Tibial nerve (tissue), 4 donors: Measurements from ENCODE around the gene ITGAE. TPM values are rescaled to one million over a fixed set of nuclear protein-coding genes. Genes with fewer than 3 reads are reported as not detected.

ENCODE experiments used
- DNase-seq, 2 donors: peaks; one replicate each; pipeline ENCODE4 v3.0.0-alpha.2; 2019; ENCODE audit warnings: low spot score in 2 of 2
- H3K27ac ChIP-seq, 4 donors: fragments of 200-600 bp; sonication (generic) in 3 of 4; one replicate each; pipeline ENCODE4 v1.5.1; 2017 to 2019; ENCODE audit warnings: mild to moderate bottlenecking in 1 of 4
- H3K27me3 ChIP-seq, 2 donors: fragments of 200-600 bp; sonication (generic) in 1 of 2; one replicate each; pipeline versions ENCODE4 v1.5.1 to v1.6.0; 2017 to 2019
- H3K36me3 ChIP-seq, 3 donors: fragments of 200-600 bp; sonication (generic); one replicate each; pipeline ENCODE4 v1.5.1; 2018 to 2019
- H3K4me1 ChIP-seq, 4 donors: fragments of 200-600 bp; sonication (generic) in 3 of 4; one replicate each; pipeline ENCODE4 v1.5.1; 2017 to 2019
- H3K4me3 ChIP-seq, 4 donors: fragments of 200-600 bp; sonication (generic) in 3 of 4; one replicate each; pipeline ENCODE4 v1.5.1; 2017 to 2019; ENCODE audit warnings: mild to moderate bottlenecking in 1 of 4, moderate library complexity in 1 of 4
- H3K9me3 ChIP-seq, 4 donors: fragments of 200-600 bp; sonication (generic) in 3 of 4; one replicate each; pipeline ENCODE4 v1.5.1; 2017 to 2019
- CTCF ChIP-seq, 5 experiments: fragments of 200-600 bp in 3 of 5; fragments of 450-650 bp in 2 of 5; sonication (generic) in 3 of 5; IDR thresholded peaks; one replicate each; pipeline ENCODE4 v1.5.1; 2016 to 2019; ENCODE audit warnings: antibody characterized with exemption in 5 of 5, mild to moderate bottlenecking in 3 of 5, moderate library complexity in 2 of 5
- EP300 ChIP-seq, 2 donors: sonication (generic); formaldehyde crosslinking; IDR thresholded peaks; one replicate each; pipeline ENCODE4 v1.6.1; 2017; ENCODE audit warnings: antibody characterized with exemption in 2 of 2, mild to moderate bottlenecking in 1 of 2
- POLR2A ChIP-seq, 2 donors: fragments of 450-650 bp; IDR thresholded peaks; one replicate each; pipeline ENCODE4 v1.6.1; 2017; ENCODE audit warnings: antibody characterized with exemption in 2 of 2, mild to moderate bottlenecking in 2 of 2, moderate library complexity in 2 of 2
- WGBS, 2 donors: methylation state at CpG; one replicate each; pipeline ENCODE4 v1.1.5; 2018; 5-methylcytosine and 5-hydroxymethylcytosine counted together
- total RNA-seq, 4 donors: library from RNA; depleted of rRNA; stranded (reverse); fragments of >200 nt; gene quantifications; one replicate each; pipeline ENCODE4 v1.1.0, GENCODE V29; 2016

The ITGAE gene
- 10 to 100 TPM; 11.1 to 17.5 (median 13.4) TPM for total RNA-seq

DNA sequence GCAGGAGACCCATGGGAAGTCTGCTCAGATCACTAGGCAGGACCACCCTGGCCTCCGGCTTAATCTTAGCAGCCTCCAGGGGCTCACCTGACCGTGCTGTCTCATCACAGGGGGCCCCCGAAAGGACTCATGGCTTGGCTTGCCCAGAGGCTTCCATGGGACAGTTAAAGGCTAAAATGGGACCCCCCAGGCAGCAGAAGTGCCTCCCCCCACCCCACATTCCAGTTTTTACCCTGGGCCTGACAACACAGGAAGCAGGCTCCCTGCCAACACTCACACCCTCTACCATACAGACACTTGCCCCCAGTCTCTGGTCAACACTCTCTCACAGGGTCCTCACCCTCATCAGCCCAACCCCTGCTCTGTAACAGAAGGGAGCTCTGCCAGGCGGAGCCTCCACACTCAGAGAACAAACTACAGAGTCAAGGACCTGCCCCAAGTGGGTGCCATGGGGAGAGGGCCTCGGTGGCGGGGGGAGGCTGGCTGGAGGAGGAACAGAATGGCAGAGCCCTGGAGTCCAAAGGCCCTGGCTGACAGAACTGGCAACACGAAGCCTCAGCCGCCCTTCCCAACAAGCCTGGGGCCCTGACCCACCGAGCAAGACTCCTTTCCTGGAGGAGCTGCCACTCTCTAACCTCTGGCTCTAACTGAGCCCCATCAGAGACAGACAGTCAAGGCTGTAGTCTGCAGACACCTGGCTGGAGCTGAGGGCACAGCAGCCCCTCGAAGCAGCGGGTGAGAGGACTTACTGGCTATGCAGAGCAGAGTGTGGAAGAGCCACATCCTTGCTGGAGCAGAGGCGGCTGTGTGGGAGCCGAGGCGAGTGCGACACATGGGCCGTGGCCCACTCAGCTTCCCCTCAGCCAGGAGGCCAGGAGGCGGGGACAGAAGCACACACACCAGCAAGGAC lies at the start of gene ITGAE:
ITGAE (minus strand) TSS at position 827 of the 910 bp plus-strand sequence; CDS start at position 783, 44 bp downstream.
- H3K27me3 ChIP-seq, result no peaks in the 10 kb centered on the region
- H3K4me3 ChIP-seq, result no peak within 1 kb of the TSS
- H3K9me3 ChIP-seq, result no peaks in the 10 kb centered on the region
- TF ChIP-seq EP300 (IDR thresholded peaks at IDR 0.05) (no peak), POLR2A (IDR thresholded peaks at IDR 0.05) (no peak), CTCF (IDR thresholded peaks at IDR 0.05) (no peak)
- WGBS, 2 donors, result 64% methylated on average over 17 of the region's 17 CpGs
- H3K4me1 ChIP-seq, result no peaks in the 10 kb centered on the region
- no peak within 1 kb of the TSS for H3K27ac ChIP-seq
- H3K36me3 ChIP-seq, result peaks cover 0 to 11% (median 0%) of the 10 kb centered on the region in 3 donors
- DNase-seq, result no peak

DNA sequence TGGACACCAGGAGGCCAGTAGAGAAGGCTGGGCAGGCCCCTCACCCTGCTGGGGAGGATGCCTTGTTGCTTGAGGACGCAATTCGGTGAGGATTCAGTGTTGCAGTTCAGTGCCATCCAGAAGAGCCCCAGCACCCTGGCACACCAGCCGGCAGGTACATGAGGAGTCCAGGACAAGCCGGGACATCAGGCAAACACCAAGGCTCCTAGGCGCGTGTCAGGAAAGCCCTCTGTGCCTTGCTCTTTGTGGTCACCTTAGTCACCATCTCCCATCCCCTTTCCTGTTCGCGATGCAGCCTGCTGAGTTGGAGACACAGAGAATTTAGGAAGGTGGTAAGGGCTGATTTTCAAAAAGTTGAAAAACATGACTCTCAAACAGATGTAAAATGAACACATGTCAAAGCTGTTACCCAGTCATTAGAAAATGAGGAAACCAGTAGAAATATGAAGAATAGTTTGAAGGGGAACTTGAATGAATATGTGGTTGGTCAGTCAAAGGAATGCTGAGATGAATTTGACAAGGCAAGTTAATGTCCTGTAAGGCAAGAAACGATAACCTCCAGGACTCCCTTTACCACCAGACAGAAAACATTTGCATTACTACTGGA lies 47.3 kb upstream of the ITGAE start:
- TF ChIP-seq POLR2A (IDR thresholded peaks at IDR 0.05) (no peak), EP300 (IDR thresholded peaks at IDR 0.05) (no peak), CTCF (IDR thresholded peaks at IDR 0.05) (no peak)
- no peak overlapping the region for H3K27ac ChIP-seq
- 75 to 88% methylated on average over 8 to 9 of the region's 9 CpGs for WGBS, 2 donors

GRCh38 chr17:3847165-3847670 lies 46.2 kb upstream of the ITGAE start:
- no peaks in the 10 kb centered on the region for H3K9me3 ChIP-seq
- H3K27ac ChIP-seq, result no peak overlapping the region
- 91 to 93% methylated on average over 9 of the region's 9 CpGs for WGBS, 2 donors
- H3K27me3 ChIP-seq, result peaks cover 0 to 4% of the 10 kb centered on the region in 2 donors
- peaks cover 0 to 26% (median 9%) of the 10 kb centered on the region in 4 donors for H3K4me1 ChIP-seq
- H3K36me3 ChIP-seq, result peaks cover 0 to 19% (median 4%) of the 10 kb centered on the region in 3 donors
- no peak overlapping the region for H3K4me3 ChIP-seq
- DNase-seq, result no peak
- TF ChIP-seq EP300 (IDR thresholded peaks at IDR 0.05), result no peak
- TF ChIP-seq CTCF (IDR thresholded peaks at IDR 0.05), result no peak
- TF ChIP-seq POLR2A (IDR thresholded peaks at IDR 0.05), result no peak

More for the DNA sequence above, 47.3 kb upstream of the ITGAE start:
- DNase-seq, result no peak
- peaks cover 0 to 4% of the 10 kb centered on the region in 2 donors for H3K27me3 ChIP-seq
- no peak overlapping the region for H3K4me3 ChIP-seq
- H3K9me3 ChIP-seq, result no peaks in the 10 kb centered on the region
- peaks cover 0 to 8% (median 0%) of the 10 kb centered on the region in 3 donors for H3K36me3 ChIP-seq
- peaks cover 0 to 26% (median 9%) of the 10 kb centered on the region in 4 donors for H3K4me1 ChIP-seq

- Histone ChIP-seq H3K4me3 (peak overlapping the region in 3 of 4 donors; percentile 71 to 96 (median 82)), H3K27me3 (peaks cover 0 to 4% of the 10 kb centered on the region in 2 donors), H3K27ac (peak overlapping the region in 1 of 4 donors; percentile 87), H3K9me3 (no peaks in the 10 kb centered on the region), H3K36me3 (peaks cover 0 to 24% (median 7%) of the 10 kb centered on the region in 3 donors), H3K4me1 (peaks cover 0 to 26% (median 9%) of the 10 kb centered on the region in 4 donors)
- 43 to 45% methylated on average over 17 of the region's 17 CpGs for WGBS, 2 donors
- TF ChIP-seq CTCF (IDR thresholded peaks at IDR 0.05) (peak in 1 of 5 experiments; percentile 4), EP300 (IDR thresholded peaks at IDR 0.05) (no peak)
- DNase-seq, result no peak
Observed at GRCh38 chr17:3846437-3847164, 45.6 kb upstream of the ITGAE start.
